D721Med (cell line): Measurements from ENCODE around the gene RBM15B.
A peak's percentile ranks its signal among the peaks of the same experiment; 100 is the strongest.
"Not testable (repeated sequence)": the region's sequence is repeated elsewhere in the genome, so short reads cannot be mapped to it uniquely, and the experiment has no call there.

Experiments
- DNase-seq: peaks from one replicate; pipeline ENCODE4 v3.0.0; 2011; ENCODE audit warnings: low spot score; ENCODE audit not compliant: insufficient read length
- FAIRE-seq: peaks from 2 replicates; lab custom pipeline; 2011; peaks lifted over from hg19 to GRCh38; lab: Jason Lieb, UNC
- CTCF ChIP-seq: IDR thresholded peaks from 2 replicates; pipeline ENCODE4 v1.5.1; 2012; ENCODE audit warnings: mild to moderate bottlenecking, control low read depth; ENCODE audit not compliant: insufficient read depth; ENCODE audit errors: missing control alignments

Gene RBM15B

DNA sequence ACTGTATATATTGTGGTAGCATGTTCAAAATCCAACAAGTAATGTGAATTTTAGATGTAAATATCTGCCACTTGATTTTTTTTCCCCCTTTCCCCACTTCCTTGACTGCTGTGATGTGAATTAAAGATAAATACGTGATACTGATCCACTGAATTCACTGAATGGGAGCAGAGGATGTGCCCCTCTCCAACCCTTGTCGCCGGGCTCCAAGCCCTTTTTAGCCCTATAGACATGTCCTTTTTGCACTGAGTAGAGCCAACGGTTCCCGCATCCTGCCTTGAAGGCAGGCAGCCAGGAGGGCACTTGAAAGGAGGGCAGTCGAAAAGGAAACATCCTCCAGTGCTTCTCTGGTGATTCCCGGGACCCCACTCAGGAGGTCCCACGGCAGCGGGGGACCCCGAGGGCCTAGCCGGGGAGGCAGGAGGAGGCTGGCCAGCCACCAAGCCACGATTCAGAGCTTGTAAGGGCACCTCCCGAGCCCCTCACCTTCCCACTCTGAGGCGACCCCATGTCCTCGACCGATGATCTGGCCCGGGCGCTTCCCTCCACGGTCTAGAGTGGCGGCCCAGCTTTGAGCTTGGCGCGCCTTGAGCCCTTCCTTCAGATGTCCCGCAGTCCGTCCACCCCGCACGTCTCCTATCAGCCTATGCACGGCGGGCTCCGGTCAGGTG lies 6.9 kb upstream of the RBM15B start:
- DNase-seq (peak; percentile 47), FAIRE-seq (no peak)
- no peak for TF ChIP-seq CTCF

- DNase-seq (peak; percentile 100), FAIRE-seq (no peak)
- no peak for TF ChIP-seq CTCF
Measured at GRCh38 chr3:51384726-51385473, 6.2 kb upstream of the RBM15B start, which contains the start of gene MANF. Gene MANF (plus strand): TSS chr3:51385291. CDS start chr3:51385343, 52 bp downstream.

DNA sequence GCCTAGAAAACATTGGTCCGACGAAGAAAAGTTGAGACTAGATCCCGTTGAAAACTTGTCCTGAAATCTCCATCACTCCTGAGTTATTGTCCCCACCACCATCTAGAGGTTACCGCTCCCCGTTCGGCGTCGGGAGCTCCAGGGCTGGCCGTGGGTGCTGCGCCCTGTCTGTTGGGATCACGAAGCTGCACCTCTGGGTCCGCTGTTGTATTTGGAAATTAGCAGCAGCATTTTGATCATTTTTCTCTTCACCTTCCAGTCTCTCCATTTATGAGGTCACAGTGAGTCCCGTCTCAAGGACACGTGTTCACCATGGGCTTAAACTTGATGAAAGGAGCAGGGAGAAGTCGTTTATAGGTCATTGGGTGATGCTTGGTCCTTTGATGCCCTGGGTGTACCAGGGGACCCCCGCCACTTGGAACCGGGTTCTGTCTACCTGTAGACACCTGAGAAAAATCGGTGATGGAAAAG lies 5.4 kb upstream of the RBM15B start:
- no peak for TF ChIP-seq CTCF
- DNase-seq, result no peak
- no peak for FAIRE-seq

DNA sequence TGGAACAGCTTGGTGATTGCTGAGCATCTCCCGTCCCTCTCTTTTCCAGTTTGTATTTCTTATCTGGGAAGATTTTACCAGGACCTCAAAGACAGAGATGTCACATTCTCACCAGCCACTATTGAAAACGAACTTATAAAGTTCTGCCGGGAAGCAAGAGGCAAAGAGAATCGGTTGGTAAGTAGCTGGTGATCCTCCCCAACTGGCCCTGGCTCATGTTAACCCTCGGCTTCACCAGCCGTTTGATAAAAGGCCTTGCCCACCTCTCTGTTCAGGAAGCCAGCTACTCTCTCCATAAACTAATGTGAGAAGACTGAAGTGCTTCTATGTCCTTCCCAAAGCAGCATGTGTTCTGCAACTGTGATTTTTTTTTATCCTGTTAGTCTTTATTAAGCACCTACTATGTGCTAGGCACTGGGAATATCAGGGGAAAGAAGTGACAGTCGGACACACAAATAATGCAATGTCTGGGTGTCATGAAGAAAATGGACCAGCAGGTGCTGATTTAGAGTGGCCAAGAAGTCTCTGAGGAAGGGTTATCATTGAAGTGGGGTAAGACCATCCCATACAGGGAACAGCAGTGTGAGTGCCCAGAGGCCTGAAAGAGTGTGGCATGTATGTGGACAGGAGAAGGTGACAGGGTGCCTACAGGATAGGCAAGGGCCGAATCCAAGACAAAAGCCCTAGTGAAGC lies 4.8 kb upstream of the RBM15B start:
- no peak for TF ChIP-seq CTCF
- DNase-seq (no peak), FAIRE-seq (no peak)

- DNase-seq (no peak), FAIRE-seq (no peak)
Measured at GRCh38 chr3:51386852-51387229, 4.2 kb upstream of the RBM15B start.

GRCh38 chr3:51387281-51387680 lies 3.8 kb upstream of the RBM15B start:
- not testable (repeated sequence) for FAIRE-seq, DNase-seq

More at GRCh38 chr3:51386852-51387229, 4.2 kb upstream of the RBM15B start:
- no peak for TF ChIP-seq CTCF

- no peak for DNase-seq
- no peak for FAIRE-seq
- TF ChIP-seq CTCF, result no peak
Measured at GRCh38 chr3:51388286-51389029, 2.6 kb upstream of the RBM15B start.
